ENCODE data around the gene RC3H1.
"Not testable (repeated sequence)": the region's sequence is repeated elsewhere in the genome, so short reads cannot be mapped to it uniquely, and the experiment has no call there.

RC3H1 gene

GRCh38 chr1:174022080-174022975, at the start of gene RC3H1:
Gene RC3H1 (minus strand): TSS chr1:174022357. CDS start chr1:173992985, 29,372 bp downstream.
- peak; percentile 46 for TF ChIP-seq CTCF (IDR thresholded peaks at IDR 0.05)
- H3K9me3 ChIP-seq: no peaks in the 10 kb centered on the region
- H3K27ac ChIP-seq: peak within 1 kb of the TSS; percentile 94
- peaks cover 7% of the 10 kb centered on the region for H3K36me3 ChIP-seq
- H3K4me3 ChIP-seq (ENCODE audit: low read depth in 1 of 2, low read length in 1 of 2): peak within 1 kb of the TSS; percentile 68 to 94
- H3K27me3 ChIP-seq: no peaks in the 10 kb centered on the region
- peaks cover 50% of the 10 kb centered on the region in 2 experiments for H3K4me1 ChIP-seq (ENCODE audit: control insufficient read depth in 1 of 2, insufficient read depth in 1 of 2, low read depth in 1 of 2, low read length in 1 of 2)

DNA sequence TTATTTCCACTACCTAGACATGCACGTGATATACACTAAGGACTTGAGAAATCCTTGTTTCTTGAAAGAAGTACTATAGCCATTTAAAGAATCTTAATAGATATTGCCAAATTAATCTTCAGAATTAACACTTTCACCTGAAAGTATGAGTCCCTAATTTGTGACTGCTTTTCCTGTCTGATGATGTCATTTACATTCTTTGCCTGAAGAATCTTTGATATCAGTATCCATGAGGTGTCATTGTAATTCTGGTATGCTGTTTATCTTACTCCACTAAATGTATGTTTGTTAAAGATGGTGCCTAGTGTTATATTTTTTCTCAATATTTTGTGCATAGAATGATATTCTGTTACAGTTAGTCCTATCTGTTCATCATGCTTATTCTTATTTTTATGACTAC, 48.5 kb upstream of the RC3H1 start:
- Histone ChIP-seq H3K4me1 (ENCODE audit: control insufficient read depth in 1 of 2, insufficient read depth in 1 of 2, low read depth in 1 of 2, low read length in 1 of 2) (no peaks in the 10 kb centered on the region), H3K27ac (no peak overlapping the region), H3K27me3 (no peaks in the 10 kb centered on the region), H3K36me3 (no peaks in the 10 kb centered on the region), H3K4me3 (ENCODE audit: low read depth in 1 of 2, low read length in 1 of 2) (no peak overlapping the region), H3K9me3 (no peaks in the 10 kb centered on the region)
- TF ChIP-seq CTCF (IDR thresholded peaks at IDR 0.05): no peak

DNA sequence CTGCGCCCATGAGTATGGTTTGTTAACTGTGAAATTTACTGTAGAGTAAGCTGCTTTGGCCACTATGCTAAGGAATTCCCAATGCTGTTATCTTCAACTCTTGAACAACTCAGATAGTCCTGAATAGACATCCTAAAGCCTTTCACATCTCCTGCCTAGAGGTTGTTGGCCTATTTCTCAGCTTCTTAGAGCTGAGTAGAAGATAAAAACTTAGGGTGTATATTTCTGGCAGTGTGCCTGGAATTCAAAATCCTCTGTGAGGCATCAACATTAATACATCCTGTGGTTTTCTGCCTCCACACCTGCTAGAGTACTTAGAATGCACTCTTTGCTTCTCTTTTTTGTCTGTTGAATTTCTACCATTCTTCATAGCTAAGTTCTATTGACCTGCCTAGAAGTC, 45.8 kb upstream of the RC3H1 start:
- Histone ChIP-seq H3K4me3 (ENCODE audit: low read depth in 1 of 2, low read length in 1 of 2) (no peak overlapping the region), H3K36me3 (no peaks in the 10 kb centered on the region), H3K9me3 (no peaks in the 10 kb centered on the region), H3K4me1 (ENCODE audit: control insufficient read depth in 1 of 2, insufficient read depth in 1 of 2, low read depth in 1 of 2, low read length in 1 of 2) (no peaks in the 10 kb centered on the region), H3K27me3 (no peaks in the 10 kb centered on the region), H3K27ac (no peak overlapping the region)
- TF ChIP-seq CTCF (IDR thresholded peaks at IDR 0.05): no peak

- Histone ChIP-seq H3K27me3 (no peaks in the 10 kb centered on the region), H3K9me3 (no peaks in the 10 kb centered on the region), H3K36me3 (no peaks in the 10 kb centered on the region), H3K27ac (no peak overlapping the region), H3K4me3 (ENCODE audit: low read depth in 1 of 2, low read length in 1 of 2) (no peak overlapping the region), H3K4me1 (ENCODE audit: control insufficient read depth in 1 of 2, insufficient read depth in 1 of 2, low read depth in 1 of 2, low read length in 1 of 2) (no peaks in the 10 kb centered on the region)
- no peak for TF ChIP-seq CTCF (IDR thresholded peaks at IDR 0.05)
These were observed 37.9 kb upstream of the RC3H1 start for GRCh38 chr1:174060090-174060489.

- Histone ChIP-seq H3K4me1 (ENCODE audit: control insufficient read depth in 1 of 2, insufficient read depth in 1 of 2, low read depth in 1 of 2, low read length in 1 of 2) (no peaks in the 10 kb centered on the region), H3K36me3 (no peaks in the 10 kb centered on the region), H3K27me3 (no peaks in the 10 kb centered on the region), H3K27ac (no peak overlapping the region), H3K4me3 (ENCODE audit: low read depth in 1 of 2, low read length in 1 of 2) (no peak overlapping the region), H3K9me3 (no peaks in the 10 kb centered on the region)
- no peak for TF ChIP-seq CTCF (IDR thresholded peaks at IDR 0.05)
These were observed 36.5 kb upstream of the RC3H1 start for GRCh38 chr1:174058624-174059023.

DNA sequence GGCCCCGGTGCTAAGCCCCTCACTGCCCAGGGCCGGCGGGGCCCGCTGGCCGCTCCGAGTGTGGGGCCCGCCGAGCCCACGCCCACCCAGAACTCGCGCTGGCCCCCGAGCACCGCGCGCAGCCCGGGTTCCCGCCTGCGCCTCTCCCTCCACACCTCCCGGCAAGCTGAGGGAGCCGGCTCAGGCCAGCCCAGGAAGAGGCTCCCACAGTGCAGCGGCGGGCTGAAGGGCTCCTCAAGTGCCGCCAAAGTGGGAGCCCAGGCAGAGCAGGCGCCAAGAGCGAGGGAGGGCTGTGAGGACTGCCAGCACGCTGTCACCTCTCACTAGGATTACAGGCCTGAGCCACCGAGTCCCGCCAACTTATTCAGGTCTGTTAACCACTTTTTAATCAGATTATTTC, 34.5 kb upstream of the RC3H1 start:
- H3K36me3 ChIP-seq; H3K27ac ChIP-seq; H3K27me3 ChIP-seq; H3K9me3 ChIP-seq; H3K4me1 ChIP-seq (ENCODE audit: control insufficient read depth in 1 of 2, insufficient read depth in 1 of 2, low read depth in 1 of 2, low read length in 1 of 2); H3K4me3 ChIP-seq (ENCODE audit: low read depth in 1 of 2, low read length in 1 of 2): not testable (repeated sequence)

- H3K36me3 ChIP-seq: not testable (repeated sequence)
These were observed 33.6 kb upstream of the RC3H1 start for GRCh38 chr1:174055797-174056196.

More at GRCh38 chr1:174055797-174056196, 33.6 kb upstream of the RC3H1 start:
- H3K9me3 ChIP-seq; H3K4me1 ChIP-seq (ENCODE audit: control insufficient read depth in 1 of 2, insufficient read depth in 1 of 2, low read depth in 1 of 2, low read length in 1 of 2); H3K27ac ChIP-seq; H3K27me3 ChIP-seq; H3K4me3 ChIP-seq (ENCODE audit: low read depth in 1 of 2, low read length in 1 of 2): not testable (repeated sequence)
